ENCODE measurements around the gene JAK1.
"Not testable (repeated sequence)": the region's sequence is repeated elsewhere in the genome, so short reads cannot be mapped to it uniquely, and the experiment has no call there.

Gene JAK1

GRCh38 chr1:64933296-64934070, 32.9 kb downstream of the JAK1 start:
- CTCF ChIA-PET = interaction anchor here (0.8 to 2.2 kb wide), 9 partner anchors 10 to 68 kb away, joined by 3 to 8 read pairs (median 3); no protein-coding TSS in a partner anchor
- no peak for TF ChIP-seq CTCF (IDR thresholded peaks at IDR 0.05; ENCODE audit: control extremely low read depth, extremely low read depth, low read depth, missing control alignments)
- no peak for DNase-seq (ENCODE audit: extremely low spot score)
- POLR2A ChIA-PET = no interaction called here

GRCh38 chr1:64932962-64933295, 33.4 kb downstream of the JAK1 start:
- POLR2A ChIA-PET = no interaction called here
- no peak for TF ChIP-seq CTCF (IDR thresholded peaks at IDR 0.05; ENCODE audit: control extremely low read depth, extremely low read depth, low read depth, missing control alignments)
- CTCF ChIA-PET = interaction anchor here (0.8 to 2.2 kb wide), 5 partner anchors 9 to 64 kb away, joined by 3 to 8 read pairs (median 4); no protein-coding TSS in a partner anchor
- DNase-seq (ENCODE audit: extremely low spot score) = no peak

GRCh38 chr1:64930640-64931039, 35.7 kb downstream of the JAK1 start:
- CTCF ChIA-PET; POLR2A ChIA-PET; DNase-seq (ENCODE audit: extremely low spot score): not testable (repeated sequence)

- CTCF ChIA-PET = interaction anchor here (0.8 kb wide), 1 partner anchor 26 kb away, joined by 3 read pairs; no protein-coding TSS in a partner anchor
- no peak for TF ChIP-seq CTCF (IDR thresholded peaks at IDR 0.05; ENCODE audit: control extremely low read depth, extremely low read depth, low read depth, missing control alignments)
- DNase-seq (ENCODE audit: extremely low spot score) = no peak
- POLR2A ChIA-PET = no interaction called here
Measured at GRCh38 chr1:64929221-64929620, 37.1 kb downstream of the JAK1 start.

GRCh38 chr1:64928325-64928724, 38.0 kb downstream of the JAK1 start:
- ChIA-PET POLR2A (interaction anchor here (0.5 kb wide), 1 partner anchor 9 kb away, joined by 4 read pairs; no protein-coding TSS in a partner anchor), CTCF (interaction anchor here (0.8 to 1.2 kb wide), 3 partner anchors 11 to 33 kb away, joined by 3 read pairs; no protein-coding TSS in a partner anchor)
- no peak for TF ChIP-seq CTCF (IDR thresholded peaks at IDR 0.05; ENCODE audit: control extremely low read depth, extremely low read depth, low read depth, missing control alignments)
- no peak for DNase-seq (ENCODE audit: extremely low spot score)

GRCh38 chr1:64925594-64925993, 40.8 kb downstream of the JAK1 start:
- CTCF ChIA-PET = interaction anchor here (1.2 kb wide), 1 partner anchor 31 kb away, joined by 3 read pairs; no protein-coding TSS in a partner anchor
- POLR2A ChIA-PET = no interaction called here
- no peak for TF ChIP-seq CTCF (IDR thresholded peaks at IDR 0.05; ENCODE audit: control extremely low read depth, extremely low read depth, low read depth, missing control alignments)
- no peak for DNase-seq (ENCODE audit: extremely low spot score)

- ChIA-PET POLR2A (no interaction called here), CTCF (interaction anchor here (1.0 to 9.8 kb wide), 9 partner anchors 9 to 152 kb away, joined by 3 to 48 read pairs (median 4); no protein-coding TSS in a partner anchor)
- no peak for TF ChIP-seq CTCF (IDR thresholded peaks at IDR 0.05; ENCODE audit: control extremely low read depth, extremely low read depth, low read depth, missing control alignments)
- no peak for DNase-seq (ENCODE audit: extremely low spot score)
Measured at GRCh38 chr1:64923294-64923718, 43.0 kb downstream of the JAK1 start.
